ENCODE results near the gene TEPSIN. TPM values are rescaled to one million over a fixed set of nuclear protein-coding genes. Genes with fewer than 3 reads are reported as not detected.

The TEPSIN gene
- total and polyA plus RNA-seq, 2 donors (not counting 3 experiments of a cell fraction or from before 2014, with no cell fraction given) = 41.6 to 45.3 TPM

GRCh38 chr17:81251709-81252301 lies 12.9 kb upstream of the TEPSIN start:
- Histone ChIP-seq H2AFZ (ENCODE audit: low read depth, low read length) (no peak overlapping the region), H3K27me3 (ENCODE audit: control insufficient read depth in 2 of 2, insufficient read depth in 2 of 2, low read length in 2 of 2) (no peaks in the 10 kb centered on the region), H3K4me2 (ENCODE audit: insufficient read depth, low read length) (no peak overlapping the region), H3K9ac (replicated peaks; ENCODE audit: extremely low read depth, insufficient read depth, low read length) (no peak overlapping the region), H3K9me3 (replicated peaks; ENCODE audit: control insufficient read depth, insufficient read depth, low read length) (no peaks in the 10 kb centered on the region), H3K27ac (ENCODE audit: insufficient read depth, low read depth, low read length) (no peak overlapping the region), H3K9me1 (replicated peaks; ENCODE audit: control insufficient read depth, extremely low read depth, insufficient read depth, low read length) (no peaks in the 10 kb centered on the region), H4K20me1 (replicated peaks; ENCODE audit: control insufficient read depth, extremely low read depth, insufficient read depth, low read length) (no peaks in the 10 kb centered on the region), H3K79me2 (ENCODE audit: control insufficient read depth, insufficient read depth, low read length) (no peaks in the 10 kb centered on the region), H3K36me3 (ENCODE audit: control insufficient read depth in 2 of 2, extremely low read depth in 1 of 2, insufficient read depth in 2 of 2, low read length in 2 of 2) (peaks cover 0 to 12% of the 10 kb centered on the region in 2 experiments), H3K4me3 (replicated peaks in 1 of 3; ENCODE audit: insufficient read depth in 1 of 3, low read depth in 1 of 3, low read length in 3 of 3) (no peak overlapping the region), H3K4me1 (ENCODE audit: control insufficient read depth, extremely low read depth, insufficient read depth, low read length) (no peaks in the 10 kb centered on the region)
- intact Hi-C loops (cut with micrococcal nuclease) = loop anchor here (2.0 to 5.0 kb wide), 2 partner anchors 143 to 260 kb away; partner anchors contain the start of genes ACTG1 and BAHCC1
- DNase-seq (ENCODE audit: low read depth, low spot score) (no peak), FAIRE-seq (no peak)
- CTCF ChIA-PET = interaction anchor here (0.7 kb wide), 1 partner anchor 349 kb away, joined by 3 read pairs; no protein-coding TSS in a partner anchor
- dilution Hi-C loops (cut with MboI; ENCODE audit: extremely low pct_ligation_motif_present, low sequenced_read_pairs) = no loop called here
- POLR2A ChIA-PET = no interaction called here
- BruUV-seq (replicated peaks) = no TSS peak
- TF ChIP-seq JUN (IDR thresholded peaks at IDR 0.05; ENCODE audit: borderline replicate concordance, insufficient read depth, insufficient read length, low read depth) (no peak), EZH2 (IDR thresholded peaks at IDR 0.05; ENCODE audit: borderline replicate concordance, low read depth, low read length, severe bottlenecking) (no peak), MAX (IDR thresholded peaks at IDR 0.05; ENCODE audit: insufficient read depth, insufficient read length) (no peak), FOS (IDR thresholded peaks at IDR 0.05; ENCODE audit: borderline replicate concordance, insufficient read depth, low read length) (no peak), GATA2 (IDR thresholded peaks at IDR 0.05; ENCODE audit: insufficient read depth, insufficient read length, low read depth, low read length) (no peak), POLR2A (IDR thresholded peaks at IDR 0.05; ENCODE audit: low read depth, low read length) (no peak)

- no peaks in the 10 kb centered on the region for H3K27me3 ChIP-seq (ENCODE audit: control insufficient read depth in 2 of 2, insufficient read depth in 2 of 2, low read length in 2 of 2)
- H3K9ac ChIP-seq (replicated peaks; ENCODE audit: extremely low read depth, insufficient read depth, low read length) = no peak overlapping the region
- no peaks in the 10 kb centered on the region for H3K4me1 ChIP-seq (ENCODE audit: control insufficient read depth, extremely low read depth, insufficient read depth, low read length)
- no TSS peak for BruUV-seq (replicated peaks)
- dilution Hi-C loops (cut with MboI; ENCODE audit: extremely low pct_ligation_motif_present, low sequenced_read_pairs) (no loop called here), intact Hi-C loops (cut with micrococcal nuclease) (loop anchor here (5.0 kb wide), 1 partner anchor 261 kb away; the partner anchor contains the start of gene ACTG1)
- no peak overlapping the region for H3K27ac ChIP-seq (ENCODE audit: insufficient read depth, low read depth, low read length)
- no peak overlapping the region for H3K4me3 ChIP-seq (replicated peaks in 1 of 3; ENCODE audit: insufficient read depth in 1 of 3, low read depth in 1 of 3, low read length in 3 of 3)
- no peaks in the 10 kb centered on the region for H3K79me2 ChIP-seq (ENCODE audit: control insufficient read depth, insufficient read depth, low read length)
- ChIA-PET CTCF (interaction anchor here (0.7 kb wide), 1 partner anchor 350 kb away, joined by 3 read pairs; no protein-coding TSS in a partner anchor), POLR2A (no interaction called here)
- H3K36me3 ChIP-seq (ENCODE audit: control insufficient read depth in 2 of 2, extremely low read depth in 1 of 2, insufficient read depth in 2 of 2, low read length in 2 of 2) = peaks cover 0 to 11% of the 10 kb centered on the region in 2 experiments
- no peak for FAIRE-seq
- H4K20me1 ChIP-seq (replicated peaks; ENCODE audit: control insufficient read depth, extremely low read depth, insufficient read depth, low read length) = no peaks in the 10 kb centered on the region
- no peaks in the 10 kb centered on the region for H3K9me3 ChIP-seq (replicated peaks; ENCODE audit: control insufficient read depth, insufficient read depth, low read length)
- H2AFZ ChIP-seq (ENCODE audit: low read depth, low read length) = no peak overlapping the region
- DNase-seq (ENCODE audit: low read depth, low spot score) = no peak
- no peaks in the 10 kb centered on the region for H3K9me1 ChIP-seq (replicated peaks; ENCODE audit: control insufficient read depth, extremely low read depth, insufficient read depth, low read length)
- no peak overlapping the region for H3K4me2 ChIP-seq (ENCODE audit: insufficient read depth, low read length)
- TF ChIP-seq MYC (IDR thresholded peaks at IDR 0.05; ENCODE audit: low read depth, low read length) (no peak), POLR2AphosphoS5 (IDR thresholded peaks at IDR 0.05; ENCODE audit: insufficient read depth, low read depth, low read length) (no peak), MAX (IDR thresholded peaks at IDR 0.05; ENCODE audit: insufficient read depth, insufficient read length) (no peak), EZH2 (IDR thresholded peaks at IDR 0.05; ENCODE audit: borderline replicate concordance, low read depth, low read length, severe bottlenecking) (no peak), GATA2 (IDR thresholded peaks at IDR 0.05; ENCODE audit: insufficient read depth, insufficient read length, low read depth, low read length) (no peak), POLR2A (IDR thresholded peaks at IDR 0.05; ENCODE audit: low read depth, low read length) (no peak), CTCF (IDR thresholded peaks at IDR 0.05; ENCODE audit: extremely low read depth in 1 of 2, insufficient read depth in 1 of 2, low read depth in 1 of 2, low read length in 2 of 2) (no peak), FOS (IDR thresholded peaks at IDR 0.05; ENCODE audit: borderline replicate concordance, insufficient read depth, low read length) (no peak), JUN (IDR thresholded peaks at IDR 0.05; ENCODE audit: borderline replicate concordance, insufficient read depth, insufficient read length, low read depth) (no peak)
Observed at GRCh38 chr17:81251094-81251708, 12.3 kb upstream of the TEPSIN start.

Data from endothelial cell of umbilical vein (primary cell).